Measurements from ENCODE around the gene EXOC3. TPM values are rescaled to one million over a fixed set of nuclear protein-coding genes. Genes with fewer than 3 reads are reported as not detected.
A peak's percentile ranks its signal among the peaks of the same experiment; 100 is the strongest.

Gene EXOC3
- total RNA-seq, 2 donors from 2014 or later = 38.6 to 53.7 TPM

DNA sequence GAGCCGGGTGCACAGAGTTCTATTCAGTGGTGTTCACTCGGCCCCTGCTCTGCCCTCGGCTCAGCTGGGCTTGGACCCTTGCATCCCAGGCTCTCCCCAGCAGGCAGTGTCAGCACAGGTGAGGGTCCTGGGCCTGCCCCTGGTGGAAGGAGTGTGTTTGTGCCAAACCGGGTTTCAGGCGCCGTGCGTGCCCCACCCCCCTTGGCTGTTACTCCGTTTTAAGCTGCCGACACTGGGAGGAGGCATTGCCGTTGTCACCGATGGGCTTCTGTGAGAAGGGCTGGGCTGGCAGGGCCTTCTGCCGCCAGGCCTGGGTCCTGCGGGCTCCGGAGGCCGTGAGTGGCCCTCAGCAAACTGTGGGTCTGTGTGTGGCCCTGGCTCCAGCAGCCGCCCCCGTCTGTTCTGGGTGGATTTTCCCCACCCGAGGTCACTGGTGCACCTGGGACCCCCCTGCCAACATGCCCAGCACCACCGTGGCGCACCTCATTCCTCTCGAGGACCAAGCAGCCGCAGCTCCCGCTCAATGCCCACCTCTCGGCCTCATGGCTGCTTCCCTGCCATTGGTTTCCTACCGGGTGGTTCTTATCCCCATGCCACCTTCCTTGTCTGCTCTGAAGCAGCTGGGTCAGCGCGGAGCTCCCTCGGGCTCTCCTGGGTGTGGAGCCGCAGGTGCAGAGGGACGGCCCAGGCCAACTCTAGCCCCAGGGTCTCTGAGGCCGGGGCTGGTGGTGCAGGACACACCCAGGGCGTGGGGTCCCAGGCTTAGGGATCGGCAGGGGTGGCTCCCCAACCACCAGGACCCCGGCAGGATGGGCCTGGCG, 44.3 kb upstream of the EXOC3 start:
- Mint-ChIP-seq H3K4me3 (no peak overlapping the region), H3K27me3 (ENCODE audit: insufficient read depth) (peaks cover 13% of the 10 kb centered on the region), H3K9me3 (no peaks in the 10 kb centered on the region), H3K4me1 (peaks cover 3% of the 10 kb centered on the region), H3K36me3 (ENCODE audit: low read depth) (no peaks in the 10 kb centered on the region), H3K27ac (no peak overlapping the region)
- Histone ChIP-seq H3K9me3 (ENCODE audit: control insufficient read depth, low read length) (no peaks in the 10 kb centered on the region), H3K36me3 (ENCODE audit: control insufficient read depth, insufficient read depth, low read length) (no peaks in the 10 kb centered on the region), H3K9ac (ENCODE audit: extremely low read depth, low read length, poor library complexity, severe bottlenecking) (no peak overlapping the region), H3K27me3 (ENCODE audit: control insufficient read depth, insufficient read depth, low read length, poor library complexity, severe bottlenecking) (peaks cover 17% of the 10 kb centered on the region), H3K4me3 (ENCODE audit: low read length) (no peak overlapping the region), H3K4me1 (ENCODE audit: control insufficient read depth, insufficient read depth, low read length) (no peaks in the 10 kb centered on the region), H3K27ac (ENCODE audit: low read depth, low read length) (peak overlapping the region; percentile 89)
- 90 to 91% methylated on average over 25 to 35 of the region's 35 CpGs for WGBS, 2 experiments (ENCODE audit: insufficient coverage in 1 of 2, insufficient read length in 1 of 2)
- peak; percentile 65 for DNase-seq
- TF ChIP-seq CTCF (conservative IDR thresholded peaks at IDR 0.05) = peak; percentile 47

DNA sequence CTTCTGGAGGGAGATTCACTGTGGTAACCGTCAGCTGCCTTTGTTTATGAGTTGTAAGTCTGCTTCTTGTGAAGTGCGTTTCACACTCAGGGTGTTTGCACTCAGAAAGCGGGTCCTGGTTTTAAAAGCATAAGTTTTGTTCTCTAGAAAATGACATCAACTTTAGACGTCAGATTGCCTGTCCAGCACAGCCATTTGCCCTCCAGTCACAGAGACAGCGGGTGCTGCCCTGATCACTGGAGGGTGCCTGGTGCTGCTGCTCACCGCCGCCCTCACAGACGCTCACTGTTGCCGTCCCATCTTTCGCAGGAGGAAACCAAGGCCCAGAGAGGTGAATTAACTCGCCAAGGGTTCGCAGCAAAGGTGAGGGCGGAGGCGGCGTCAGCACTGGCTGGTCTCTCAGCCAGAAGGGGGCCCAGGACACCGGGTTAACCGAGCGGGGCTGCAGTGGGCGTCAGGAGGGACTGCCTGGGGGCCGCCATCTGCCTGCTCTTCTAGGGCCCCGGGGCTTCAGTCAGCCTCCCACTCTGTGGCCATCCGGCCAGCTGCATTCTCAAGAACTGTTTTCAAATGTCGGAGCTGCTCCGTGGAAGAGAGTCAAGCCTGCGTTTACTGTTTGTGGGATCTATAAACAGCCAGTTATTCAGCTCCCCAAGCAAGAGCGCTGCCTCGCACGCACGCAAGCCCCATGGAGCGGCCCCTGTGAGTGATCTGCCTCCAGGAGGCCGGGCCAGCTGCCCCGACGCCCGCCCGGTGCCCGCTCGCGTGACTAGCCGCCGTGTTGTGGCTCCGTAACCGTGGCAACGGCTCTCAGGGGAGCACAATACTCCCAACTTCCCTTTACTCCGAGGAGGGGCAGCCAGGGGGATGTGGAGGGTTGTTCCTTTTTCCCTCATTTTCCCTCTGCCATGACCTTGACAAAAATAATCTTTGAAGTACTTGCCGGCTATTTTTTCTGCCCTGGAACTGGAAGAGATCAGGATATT, 43.4 kb upstream of the EXOC3 start:
- Mint-ChIP-seq H3K4me3 (no peak overlapping the region), H3K9me3 (no peaks in the 10 kb centered on the region), H3K4me1 (peaks cover 3% of the 10 kb centered on the region), H3K27me3 (ENCODE audit: insufficient read depth) (peaks cover 20% of the 10 kb centered on the region), H3K27ac (no peak overlapping the region), H3K36me3 (ENCODE audit: low read depth) (no peaks in the 10 kb centered on the region)
- DNase-seq = peak; percentile 82
- Histone ChIP-seq H3K27me3 (ENCODE audit: control insufficient read depth, insufficient read depth, low read length, poor library complexity, severe bottlenecking) (peaks cover 17% of the 10 kb centered on the region), H3K27ac (ENCODE audit: low read depth, low read length) (peak overlapping the region; percentile 89), H3K9me3 (ENCODE audit: control insufficient read depth, low read length) (no peaks in the 10 kb centered on the region), H3K4me1 (ENCODE audit: control insufficient read depth, insufficient read depth, low read length) (no peaks in the 10 kb centered on the region), H3K4me3 (ENCODE audit: low read length) (no peak overlapping the region), H3K36me3 (ENCODE audit: control insufficient read depth, insufficient read depth, low read length) (no peaks in the 10 kb centered on the region), H3K9ac (ENCODE audit: extremely low read depth, low read length, poor library complexity, severe bottlenecking) (no peak overlapping the region)
- TF ChIP-seq CTCF (conservative IDR thresholded peaks at IDR 0.05) = peak; percentile 15
- WGBS, 2 experiments (ENCODE audit: insufficient coverage in 1 of 2, insufficient read length in 1 of 2) = 62 to 81% methylated on average over 23 to 45 of the region's 45 CpGs

DNA sequence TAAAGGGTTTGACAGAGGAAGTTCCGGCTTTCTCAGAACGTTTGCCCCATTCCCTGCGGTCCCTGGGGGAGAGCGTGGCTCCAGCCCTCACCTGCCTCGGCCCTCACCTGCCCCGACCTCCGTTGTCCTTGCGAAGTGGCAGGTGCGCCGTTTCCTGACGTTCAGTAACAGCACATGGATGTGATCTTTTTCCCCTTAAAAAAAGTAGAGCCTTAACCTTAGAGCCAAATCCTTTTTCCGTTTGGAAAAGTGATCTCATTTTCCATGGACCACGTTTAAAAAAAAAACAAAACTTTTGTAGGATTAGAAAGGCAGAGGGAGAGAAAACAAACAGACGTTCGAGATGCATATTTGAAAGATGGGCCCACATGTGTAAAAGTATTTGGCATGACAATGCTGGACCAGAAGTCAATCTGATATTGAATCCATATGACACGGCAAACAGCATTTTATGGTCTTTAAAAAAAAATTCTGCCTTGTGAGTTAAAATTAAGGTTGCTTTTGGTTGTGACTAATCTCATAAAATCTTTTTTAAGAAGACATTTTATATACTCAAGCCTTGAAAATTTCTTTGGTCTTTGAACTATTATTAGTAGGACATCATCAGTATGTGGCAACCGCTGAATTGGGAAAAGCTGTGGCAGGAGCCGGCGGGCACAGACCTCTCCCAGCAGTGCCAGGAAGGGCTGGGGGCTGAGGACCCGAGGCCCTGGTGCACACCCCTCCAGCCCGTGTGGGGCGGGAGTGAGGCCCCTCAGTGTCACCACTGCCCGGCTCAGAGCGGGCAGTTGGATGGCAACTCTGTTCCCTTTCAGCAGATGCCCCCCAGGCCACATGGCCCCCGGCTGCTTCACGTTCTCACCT, 42.5 kb upstream of the EXOC3 start:
- peaks cover 17% of the 10 kb centered on the region for H3K27me3 ChIP-seq (ENCODE audit: control insufficient read depth, insufficient read depth, low read length, poor library complexity, severe bottlenecking)
- peaks cover 3% of the 10 kb centered on the region for H3K4me1 Mint-ChIP-seq
- no peaks in the 10 kb centered on the region for H3K9me3 Mint-ChIP-seq
- peak; percentile 36 for DNase-seq
- no peaks in the 10 kb centered on the region for H3K4me1 ChIP-seq (ENCODE audit: control insufficient read depth, insufficient read depth, low read length)
- no peak overlapping the region for H3K4me3 Mint-ChIP-seq
- no peak overlapping the region for H3K9ac ChIP-seq (ENCODE audit: extremely low read depth, low read length, poor library complexity, severe bottlenecking)
- H3K27ac ChIP-seq (ENCODE audit: low read depth, low read length) = peak overlapping the region; percentile 89
- H3K4me3 ChIP-seq (ENCODE audit: low read length) = no peak overlapping the region
- no peak overlapping the region for H3K27ac Mint-ChIP-seq
- no peaks in the 10 kb centered on the region for H3K36me3 Mint-ChIP-seq (ENCODE audit: low read depth)
- peaks cover 25% of the 10 kb centered on the region for H3K27me3 Mint-ChIP-seq (ENCODE audit: insufficient read depth)
- 75 to 79% methylated on average over 21 to 26 of the region's 26 CpGs for WGBS, 2 experiments (ENCODE audit: insufficient coverage in 1 of 2, insufficient read length in 1 of 2)
- no peaks in the 10 kb centered on the region for H3K9me3 ChIP-seq (ENCODE audit: control insufficient read depth, low read length)
- no peak for TF ChIP-seq CTCF (conservative IDR thresholded peaks at IDR 0.05)
- H3K36me3 ChIP-seq (ENCODE audit: control insufficient read depth, insufficient read depth, low read length) = no peaks in the 10 kb centered on the region
